HuH-7.5 (cell line): ENCODE results near the gene ABHD12.
"Not testable (repeated sequence)": the region's sequence is repeated elsewhere in the genome, so short reads cannot be mapped to it uniquely, and the experiment has no call there.

Experiments
- DNase-seq: peaks from one replicate; pipeline ENCODE4 v3.0.0; 2011; ENCODE audit warnings: low spot score

ABHD12 gene

GRCh38 chr20:25390538-25391528 is at the start of gene ABHD12:
TSS of gene ABHD12 (minus strand) at chr20:25390835. CDS start at chr20:25390703, 132 bp downstream.
- DNase-seq: peak; percentile 97

DNA sequence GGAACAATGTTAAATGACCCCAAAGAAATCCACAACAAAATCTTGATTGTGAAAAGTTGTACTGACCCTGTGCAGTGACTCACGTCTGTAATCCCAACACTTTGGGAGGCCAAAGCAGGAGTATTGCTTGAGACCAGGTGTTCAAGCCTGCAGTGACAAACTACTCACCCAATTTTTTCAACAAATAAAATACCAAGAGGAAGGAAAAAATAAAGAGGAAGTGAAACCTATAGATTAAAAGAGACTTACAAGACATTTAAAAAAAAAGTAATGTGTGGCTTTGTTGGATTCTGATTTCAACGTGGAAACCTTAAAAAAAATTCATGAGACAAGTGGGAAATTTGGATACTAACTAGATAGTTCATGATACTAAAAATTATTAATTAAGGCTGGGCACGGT is 48.7 kb upstream of the ABHD12 start:
- DNase-seq: no peak

DNA sequence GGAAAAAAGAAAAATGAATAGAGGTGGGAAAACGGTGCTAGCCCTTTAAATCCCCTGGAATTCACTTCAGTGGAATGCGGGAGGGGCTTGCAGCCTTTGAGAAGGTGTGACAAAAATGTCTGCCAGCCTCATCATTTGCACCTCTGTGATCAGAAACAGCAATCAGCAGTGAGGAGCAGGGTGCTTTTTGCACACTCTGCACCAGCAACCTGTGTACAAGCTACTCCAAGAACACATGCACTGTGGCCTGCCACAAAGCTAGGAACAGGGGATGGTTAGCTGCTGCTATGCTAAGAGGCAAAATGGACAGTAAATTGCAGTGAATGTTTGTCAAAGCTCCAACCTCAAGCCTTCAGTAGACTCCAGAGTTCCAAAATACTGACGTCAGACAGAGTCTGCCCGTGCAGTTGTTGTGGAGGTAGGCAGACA is 46.5 kb upstream of the ABHD12 start:
- DNase-seq: no peak

DNA sequence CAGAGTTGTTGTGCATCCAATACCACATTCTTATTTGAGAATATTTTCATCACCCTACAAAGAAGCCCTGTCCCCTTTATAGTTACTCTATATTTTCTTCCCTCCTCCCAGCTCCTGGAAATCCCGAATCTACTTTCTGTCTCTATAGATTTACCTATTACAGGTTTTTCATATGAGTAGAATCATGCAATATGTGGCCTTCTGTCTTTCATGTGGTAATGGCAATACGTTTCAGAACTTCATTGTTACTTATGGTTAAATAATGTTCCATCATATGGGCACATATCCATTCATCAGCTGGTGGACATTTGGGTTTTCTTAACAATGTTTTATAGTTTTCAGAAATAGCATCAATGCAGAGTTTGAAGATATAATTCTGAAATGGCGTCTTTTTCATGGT is 33.9 kb upstream of the ABHD12 start:
- DNase-seq: no peak

GRCh38 chr20:25422032-25422431 is 31.4 kb upstream of the ABHD12 start:
- no peak for DNase-seq

DNA sequence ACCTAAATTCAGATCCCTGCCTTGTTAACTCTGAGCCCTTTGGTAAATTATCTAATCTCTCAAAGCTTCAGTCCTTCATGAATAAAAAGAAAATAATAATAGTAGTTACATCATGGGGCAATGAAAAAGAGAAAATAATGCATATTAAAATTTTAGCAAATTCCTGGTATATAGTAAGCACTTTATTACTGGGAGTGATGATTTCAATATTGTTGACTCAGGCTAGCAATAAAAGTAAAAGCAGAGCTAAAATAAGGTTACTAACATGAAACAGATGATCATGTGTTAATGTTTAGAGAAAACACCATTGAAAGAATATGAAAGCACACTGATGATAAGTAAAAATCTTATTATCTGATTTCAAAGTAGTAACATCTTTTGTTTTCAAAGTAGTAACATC is 30.5 kb upstream of the ABHD12 start:
- DNase-seq: no peak

DNA sequence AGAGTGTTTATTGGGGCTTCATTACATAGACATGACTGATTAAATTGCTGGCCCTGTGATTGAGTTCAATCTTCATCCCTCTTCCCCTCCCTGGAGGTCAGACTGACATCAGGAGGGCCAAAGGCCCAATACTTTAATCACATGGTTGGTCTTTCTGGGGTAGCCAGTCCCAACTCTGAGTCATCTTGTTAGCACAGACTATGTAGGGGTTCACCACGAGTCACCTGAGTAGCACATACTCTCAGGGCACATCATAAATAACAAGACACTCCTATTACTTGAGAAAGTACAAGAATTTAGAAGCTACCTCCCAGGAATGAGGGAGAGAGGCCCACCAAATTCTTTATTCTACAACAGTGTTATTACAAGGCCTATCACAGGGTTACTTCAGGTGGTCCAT is 28.1 kb upstream of the ABHD12 start:
- DNase-seq: no peak

- no peak for DNase-seq
Measured at GRCh38 chr20:25408890-25409289, 18.3 kb upstream of the ABHD12 start.

DNA sequence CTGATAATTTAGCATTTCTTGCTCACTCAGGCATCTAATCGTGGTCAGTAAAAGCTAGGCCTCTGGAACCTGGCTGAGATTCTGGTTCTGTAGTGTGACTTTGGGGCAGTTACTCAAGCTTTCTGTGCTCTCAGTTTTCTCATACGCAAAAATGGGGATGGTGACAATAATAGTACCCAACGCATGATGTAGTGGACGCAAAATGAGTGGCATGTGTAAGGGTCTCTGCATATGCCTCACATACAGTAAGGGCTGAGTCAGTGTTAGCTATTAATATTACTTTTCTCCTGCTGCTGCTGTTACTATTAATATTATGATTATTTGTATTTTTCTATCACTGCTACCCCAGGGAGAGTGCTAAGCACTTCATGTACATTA is 17.5 kb upstream of the ABHD12 start:
- no peak for DNase-seq

DNA sequence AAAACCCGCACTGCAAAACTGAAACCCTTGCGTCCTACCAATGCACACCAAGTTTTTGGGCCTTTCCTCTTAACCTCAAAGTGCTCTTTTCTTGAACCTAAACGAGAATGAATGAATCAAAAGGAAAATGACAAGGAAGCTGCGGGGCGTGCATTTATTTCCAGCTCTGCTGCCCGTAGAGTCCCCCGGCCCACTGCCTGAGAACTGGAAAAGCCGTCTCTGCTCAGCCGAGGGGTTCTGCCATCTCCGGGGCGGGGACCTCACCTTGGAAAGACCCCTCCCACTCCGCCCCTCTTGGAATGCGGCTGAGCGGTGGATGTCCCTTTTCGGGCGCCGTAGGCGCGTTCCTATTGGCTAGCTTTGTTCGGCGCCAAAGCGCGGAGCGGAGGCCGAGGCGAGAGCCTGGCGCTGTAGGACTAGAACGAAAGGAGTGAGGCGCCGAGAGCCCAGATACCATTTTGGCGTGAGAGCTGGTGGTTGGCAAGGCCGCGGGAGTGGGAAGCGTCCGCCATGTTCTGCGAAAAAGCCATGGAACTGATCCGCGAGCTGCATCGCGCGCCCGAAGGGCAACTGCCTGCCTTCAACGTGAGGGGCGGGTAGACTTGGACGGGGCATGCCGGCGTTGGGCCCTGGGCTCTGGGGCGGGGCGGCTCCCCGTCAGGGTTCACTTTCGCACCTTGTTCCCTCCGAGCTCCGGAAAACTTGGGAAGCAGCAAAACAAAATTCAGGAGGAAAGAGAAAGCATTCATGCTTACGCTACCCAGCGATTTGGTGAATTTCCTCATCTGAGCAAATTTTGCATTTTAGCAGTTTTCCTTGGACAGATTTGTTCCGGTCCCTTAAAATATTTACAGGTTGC is 16.9 kb upstream of the ABHD12 start, which contains the start of gene GINS1:
TSS of gene GINS1 (plus strand) at position 363 of the 859 bp plus-strand sequence. CDS start at position 511, 148 bp downstream.
- DNase-seq: peak; percentile 93

GRCh38 chr20:25402583-25402982 is 11.9 kb upstream of the ABHD12 start:
- no peak for DNase-seq

DNA sequence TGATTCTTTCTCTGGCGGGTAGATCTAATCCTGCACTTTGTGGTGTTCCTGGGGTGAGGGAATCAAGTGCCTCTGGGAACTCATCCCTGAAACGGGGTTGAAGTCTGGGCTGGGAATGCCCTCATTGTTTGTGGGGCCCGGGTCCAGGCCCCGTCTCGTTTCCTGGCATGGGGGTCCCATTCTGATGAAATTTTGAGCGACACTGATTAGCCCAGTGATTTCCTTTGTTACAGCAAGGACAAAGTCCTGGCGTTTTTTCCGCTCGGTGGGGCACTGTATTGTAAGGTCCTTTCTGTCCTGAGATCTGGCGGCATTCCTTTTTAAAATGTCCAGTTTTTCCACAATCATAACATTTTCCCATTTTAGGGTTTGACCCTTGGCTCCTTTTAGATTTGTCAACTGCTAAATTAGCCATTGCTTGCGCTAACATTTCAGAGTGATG is 9.7 kb upstream of the ABHD12 start:
- not testable (repeated sequence) for DNase-seq

DNA sequence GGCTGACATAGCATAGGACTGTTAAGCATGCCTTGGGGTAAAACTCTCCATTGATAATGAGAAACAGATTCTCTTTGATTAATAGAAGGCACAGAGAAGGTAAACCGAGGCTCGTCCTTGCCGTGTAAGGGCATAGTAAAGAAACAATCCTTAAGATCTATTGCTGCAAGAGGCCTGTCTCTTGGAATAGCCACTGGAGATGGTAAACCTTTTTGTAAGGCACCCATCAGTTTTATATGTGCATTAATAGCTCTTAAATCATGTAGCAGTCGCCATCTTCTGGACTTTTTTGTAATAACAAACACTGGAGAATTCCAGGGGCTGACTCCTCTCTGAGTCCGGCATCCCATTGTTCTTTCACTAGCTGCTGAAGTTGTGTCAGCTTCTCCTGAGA is 8.4 kb upstream of the ABHD12 start:
- no peak for DNase-seq

DNA sequence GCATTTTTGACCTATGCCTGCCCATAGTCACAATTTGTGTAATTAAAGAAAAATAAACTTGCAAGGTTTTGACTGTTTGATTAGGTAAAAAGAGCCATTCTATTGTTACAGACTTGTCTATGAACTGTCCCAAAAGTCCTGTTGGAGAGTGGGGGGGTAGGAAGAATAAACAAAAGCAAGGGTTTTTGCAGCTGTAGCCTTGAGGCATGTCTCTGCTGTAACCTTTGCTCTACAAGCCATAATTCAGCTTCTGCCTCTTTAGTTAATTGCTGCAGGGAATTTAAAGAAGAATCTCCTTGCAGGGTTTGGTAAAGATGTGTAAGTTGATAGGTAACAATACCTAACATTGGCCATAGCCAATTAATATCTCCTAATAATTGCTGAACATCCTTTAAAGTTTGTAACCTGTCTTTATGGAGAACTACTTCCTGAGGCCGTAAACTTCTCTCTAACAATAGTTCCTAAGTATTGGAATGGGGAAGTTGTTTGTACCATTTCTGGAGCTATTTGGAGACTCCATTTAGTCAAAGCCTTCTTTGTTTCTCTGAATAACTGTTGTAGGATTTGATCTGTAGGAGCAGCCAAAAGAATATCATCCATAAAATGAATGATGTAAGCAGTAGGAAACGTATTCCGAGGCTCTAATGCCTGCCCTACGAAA is 7.9 kb upstream of the ABHD12 start:
- no peak for DNase-seq

- no peak for DNase-seq
Measured at GRCh38 chr20:25397821-25398220, 7.2 kb upstream of the ABHD12 start.

DNA sequence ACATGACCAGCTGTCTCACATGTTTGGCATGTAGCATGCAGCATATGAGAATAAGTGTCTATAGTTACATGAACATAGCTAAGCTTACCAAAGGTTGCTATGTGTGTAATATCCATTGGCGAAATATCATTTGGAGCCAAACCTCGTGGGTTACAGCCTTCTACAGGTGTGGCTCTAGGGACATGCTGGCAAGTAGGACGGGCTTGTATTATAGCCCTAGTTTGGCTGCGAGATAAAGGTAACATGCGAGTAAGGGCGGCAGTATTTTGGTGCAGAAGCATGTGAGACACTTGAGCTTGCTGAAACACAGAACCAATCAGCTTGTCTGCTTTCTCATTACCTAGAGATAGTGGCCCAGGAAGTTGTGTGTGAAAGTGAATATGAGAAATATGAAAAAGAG is 6.5 kb upstream of the ABHD12 start:
- DNase-seq: no peak

DNA sequence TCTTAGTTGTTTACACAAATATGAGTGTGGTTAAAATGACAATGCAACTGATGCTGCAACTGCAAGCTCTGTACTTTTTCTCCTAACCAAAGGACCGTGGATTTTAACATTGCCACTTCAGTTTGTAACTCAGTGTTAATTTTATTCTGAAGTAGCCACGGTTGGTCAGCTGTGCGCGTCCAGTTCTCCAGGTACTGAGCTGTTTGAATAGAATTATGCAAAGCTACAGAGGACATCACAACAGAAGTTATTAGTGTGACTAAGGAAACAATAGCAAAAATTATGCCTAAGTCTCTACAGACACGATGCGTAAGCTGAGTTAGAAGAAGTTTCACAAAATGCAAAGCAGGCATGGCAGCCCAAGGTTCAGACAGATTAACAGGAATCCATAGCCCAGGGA is 4.4 kb upstream of the ABHD12 start:
- no peak for DNase-seq

DNA sequence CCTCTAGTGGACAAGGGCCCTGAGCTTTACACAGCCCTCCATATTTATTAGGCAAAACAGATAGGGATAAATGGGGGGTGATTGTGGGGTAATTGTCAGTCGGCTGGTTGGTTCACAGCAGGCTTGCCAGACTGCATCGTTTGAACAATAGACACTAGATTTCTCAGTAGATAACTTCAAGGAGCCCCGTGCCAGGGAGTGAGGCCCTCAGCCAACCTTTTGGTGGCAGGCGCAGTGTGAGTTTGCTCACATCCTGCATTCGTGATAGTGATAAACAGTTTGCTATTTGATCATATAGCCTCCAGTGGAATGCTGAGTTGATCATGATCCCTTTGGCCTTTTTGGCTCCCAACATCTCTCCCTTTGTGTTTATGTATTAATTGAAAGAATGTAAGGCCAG is 3.6 kb upstream of the ABHD12 start:
- no peak for DNase-seq

- peak; percentile 60 for DNase-seq
Measured at GRCh38 chr20:25389858-25390537, 637 bp downstream of the ABHD12 start.

DNA sequence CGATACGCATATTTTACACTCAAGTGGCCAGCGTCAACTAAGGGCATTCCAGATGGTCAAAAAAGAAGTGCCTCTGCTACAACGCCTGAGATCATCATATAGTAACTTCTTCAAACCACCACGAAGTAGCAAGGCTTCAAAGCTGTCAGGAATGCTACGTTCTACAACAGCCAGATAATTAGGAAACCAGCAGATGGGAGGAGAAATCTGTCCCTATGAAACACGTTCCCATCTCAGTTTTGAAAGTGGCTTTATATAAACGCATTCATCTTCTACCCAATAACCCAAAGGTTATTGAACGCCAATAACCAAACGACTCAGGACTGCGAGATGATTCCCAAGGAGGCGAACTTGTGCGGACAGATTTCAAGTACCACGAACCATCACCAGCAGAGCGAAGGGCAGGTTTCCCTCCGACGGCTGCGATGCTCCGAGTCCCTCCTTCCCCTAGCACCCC is 1.2 kb downstream of the ABHD12 start:
- DNase-seq: no peak

DNA sequence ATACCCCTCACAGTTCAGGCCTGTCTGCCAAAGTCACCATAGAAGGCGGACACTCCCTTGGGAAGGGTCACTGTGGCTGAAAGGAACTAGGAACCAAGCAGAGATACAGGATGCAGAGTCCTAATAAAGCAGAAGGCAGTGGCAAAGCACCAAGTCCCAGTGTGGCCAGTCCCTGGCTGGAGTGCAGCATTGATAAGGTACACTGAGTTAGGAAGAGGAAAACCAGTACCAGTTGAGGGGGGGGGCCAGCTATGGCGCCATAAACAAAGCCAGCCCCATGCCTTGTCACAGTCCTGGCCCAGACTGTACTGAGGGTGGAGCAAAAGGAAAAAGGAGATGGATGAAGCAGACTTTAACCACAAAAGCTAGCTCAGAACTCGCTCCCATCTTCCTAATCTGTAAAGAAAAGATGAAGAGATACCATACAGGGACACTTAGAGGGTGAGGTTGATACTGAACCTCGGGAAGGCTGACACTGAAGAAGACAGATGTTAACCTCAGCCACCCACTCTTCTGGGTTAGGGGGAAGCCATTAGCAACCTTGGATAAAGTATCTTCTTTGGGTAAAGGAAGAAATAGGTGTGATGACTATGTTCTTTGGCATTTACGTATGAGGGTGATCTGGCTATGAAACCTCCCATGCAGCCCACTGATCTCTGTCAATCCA is 7.8 kb downstream of the ABHD12 start:
- DNase-seq: no peak
